A673 (cell line): ENCODE data around the gene U2AF1L4.

Experiments used
- CTCF ChIP-seq: fragments of 300-800, 200-600 bp; sonication (generic); conservative IDR thresholded peaks from 2 replicates; pipeline ENCODE4 v1.5.1; 2017; ENCODE audit warnings: low read depth, mild to moderate bottlenecking, antibody characterized with exemption, low read length, moderate library complexity, mixed read lengths
- EZH2 ChIP-seq: fragments of 200-600 bp; sonication (generic); IDR thresholded peaks from 2 replicates; pipeline ENCODE4 v1.6.1; 2017; ENCODE audit warnings: borderline replicate concordance, low read depth, mild to moderate bottlenecking, mixed read lengths, antibody characterized with exemption, low read length; ENCODE audit not compliant: poor library complexity, severe bottlenecking

DNA sequence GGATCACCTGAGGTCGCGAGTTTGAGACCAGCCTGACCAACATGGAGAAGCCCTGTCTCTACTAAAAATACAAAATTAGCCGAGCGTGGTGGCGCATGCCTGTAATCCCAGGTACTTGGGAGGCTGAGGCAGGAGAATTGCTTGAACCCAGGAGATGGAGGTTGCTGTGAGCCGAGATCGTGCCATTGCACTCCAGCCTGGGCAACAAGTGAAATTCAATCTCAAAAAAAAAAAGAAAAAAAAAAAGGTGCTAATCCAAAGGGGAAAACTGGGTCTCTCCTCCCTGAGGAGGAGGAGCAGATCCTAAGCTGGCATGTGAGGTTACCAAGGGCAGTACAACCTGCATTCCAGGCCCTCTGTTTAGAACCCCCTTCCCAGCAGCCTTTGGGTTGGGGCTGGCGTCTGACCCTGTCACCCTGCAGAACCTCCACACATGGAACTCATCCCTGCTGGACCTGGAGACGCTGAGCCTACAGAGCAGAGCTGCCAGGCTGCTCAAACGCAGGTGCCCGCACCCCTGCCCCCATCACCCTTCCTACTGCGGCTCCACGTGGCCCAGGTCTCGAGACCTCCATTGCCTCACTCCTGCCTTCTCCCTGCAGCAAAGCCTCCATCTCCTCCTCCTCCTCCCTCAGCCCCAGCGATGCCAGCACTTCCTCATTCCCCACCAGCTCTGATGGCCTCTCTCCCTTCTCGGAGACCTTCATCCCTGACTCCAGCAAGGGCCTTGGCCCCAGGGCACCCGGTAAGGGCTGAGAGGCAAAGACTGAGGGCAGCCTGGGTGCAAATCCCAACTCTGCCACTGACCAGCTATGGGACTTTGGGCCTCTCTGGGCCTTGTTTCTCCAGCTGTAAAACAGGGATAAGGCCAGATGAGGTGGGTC lies 19.5 kb upstream of the U2AF1L4 start:
- no peak for TF ChIP-seq CTCF
- no peak for TF ChIP-seq EZH2
